NCI-H2081 (cell line): ENCODE results near the gene RCOR1.
A peak's percentile ranks its signal among the peaks of the same experiment; 100 is the strongest.
"Not testable (repeated sequence)": the region's sequence is repeated elsewhere in the genome, so short reads cannot be mapped to it uniquely, and the experiment has no call there.

Experiments used
- DNase-seq, 2 experiments: peaks; one replicate each; lab custom pipeline; 2025; lab: John Stamatoyannopoulos, UW

The RCOR1 gene

GRCh38 chr14:102629808-102630350, 37.4 kb downstream of the RCOR1 start:
- no peak for DNase-seq

DNA sequence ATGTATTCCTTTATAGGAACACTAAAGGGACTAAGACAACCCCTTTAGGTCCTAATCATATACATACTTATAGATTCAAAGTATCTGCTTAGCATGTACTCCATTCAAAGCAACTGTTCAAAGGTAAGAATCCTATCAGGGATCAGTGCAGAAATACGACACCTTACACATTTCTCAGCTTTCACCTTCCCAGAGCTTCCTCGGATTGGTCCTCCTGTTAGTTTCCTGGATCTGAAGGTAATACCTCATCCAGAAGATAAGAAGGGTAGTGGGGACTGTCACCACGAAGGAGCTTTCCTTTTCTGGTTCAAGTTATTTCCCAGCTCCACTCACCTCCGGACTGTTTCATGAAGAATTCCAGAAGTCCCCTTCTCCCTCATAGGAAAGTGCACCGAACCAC, 38.0 kb downstream of the RCOR1 start:
- DNase-seq, result no peak

GRCh38 chr14:102630881-102631280, 38.4 kb downstream of the RCOR1 start:
- no peak for DNase-seq

- DNase-seq, result no peak
Measured at GRCh38 chr14:102633906-102634595, 41.6 kb downstream of the RCOR1 start.

GRCh38 chr14:102639611-102640010, 47.2 kb downstream of the RCOR1 start:
- DNase-seq, result not testable (repeated sequence)

DNA sequence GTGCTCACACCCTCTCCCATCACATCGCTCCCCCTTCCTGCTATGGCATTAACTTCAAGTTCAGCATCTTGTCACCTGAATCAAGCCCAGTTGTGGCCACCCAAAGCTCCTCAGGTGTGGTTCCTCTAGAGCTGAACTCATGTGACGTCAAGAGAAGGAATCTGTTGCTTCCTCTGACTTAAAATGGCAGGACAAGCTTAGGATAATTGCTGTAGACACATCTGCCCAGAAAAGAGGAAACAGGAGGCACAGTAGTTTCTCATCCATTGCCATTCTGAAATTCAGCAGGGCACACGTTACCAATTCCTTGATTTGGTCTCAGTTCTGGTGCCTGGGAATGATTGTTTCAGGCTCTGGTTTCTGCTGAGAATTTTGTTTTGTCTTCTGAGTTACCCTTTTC, 52.1 kb downstream of the RCOR1 start:
- no peak for DNase-seq

DNA sequence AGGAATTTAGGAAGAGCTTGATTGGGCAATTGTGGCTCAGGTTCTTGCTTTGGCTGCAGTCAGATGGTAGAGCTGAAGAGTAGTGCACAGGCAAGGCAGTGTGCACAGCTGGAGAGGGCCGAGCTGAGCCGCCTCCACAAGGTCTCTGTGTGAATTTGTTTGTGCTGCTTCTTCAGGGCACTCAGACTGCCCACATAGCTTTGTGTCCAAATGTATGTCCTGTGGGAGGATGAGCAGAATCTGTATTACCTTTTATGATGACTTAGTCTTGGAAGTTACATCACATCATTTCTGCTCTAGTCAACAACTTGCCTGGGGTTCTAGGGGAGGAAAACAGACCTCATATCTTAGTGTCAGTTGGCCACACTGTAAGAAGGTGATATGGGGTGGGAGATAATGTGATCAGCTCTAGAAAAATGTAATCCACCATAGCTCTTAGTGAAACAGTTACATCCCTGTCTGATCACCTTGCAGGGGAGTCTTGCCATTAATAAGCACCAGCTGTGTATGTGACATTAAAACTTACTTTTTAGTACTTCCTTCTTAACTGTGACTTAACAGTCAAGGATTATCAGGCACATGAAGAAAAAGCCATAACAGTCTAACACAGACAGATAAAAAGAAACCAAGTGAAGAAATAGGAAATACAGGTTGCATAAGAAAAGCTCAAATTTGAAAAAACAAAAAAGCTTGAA, 53.4 kb downstream of the RCOR1 start:
- no peak for DNase-seq

DNA sequence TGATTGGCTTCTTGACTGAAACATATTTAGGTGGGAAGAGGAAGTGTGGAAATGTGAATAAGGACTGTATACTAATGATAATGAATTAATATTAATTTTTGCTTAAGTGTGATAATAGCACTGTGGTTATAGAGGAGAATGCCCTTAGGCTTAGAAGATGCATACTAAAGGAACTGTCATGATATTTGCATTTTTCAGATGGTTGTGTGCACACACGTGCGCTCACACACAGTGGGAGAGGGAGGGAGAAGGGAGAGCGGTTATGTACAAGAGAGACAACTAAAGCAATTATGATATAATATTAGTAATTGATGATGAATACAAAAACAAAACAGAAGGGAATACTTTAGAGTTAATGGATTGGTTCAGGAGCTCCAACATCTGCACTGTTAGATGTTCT, 54.2 kb downstream of the RCOR1 start:
- no peak for DNase-seq

- no peak for DNase-seq
Measured at GRCh38 chr14:102652194-102652593, 59.7 kb downstream of the RCOR1 start.

DNA sequence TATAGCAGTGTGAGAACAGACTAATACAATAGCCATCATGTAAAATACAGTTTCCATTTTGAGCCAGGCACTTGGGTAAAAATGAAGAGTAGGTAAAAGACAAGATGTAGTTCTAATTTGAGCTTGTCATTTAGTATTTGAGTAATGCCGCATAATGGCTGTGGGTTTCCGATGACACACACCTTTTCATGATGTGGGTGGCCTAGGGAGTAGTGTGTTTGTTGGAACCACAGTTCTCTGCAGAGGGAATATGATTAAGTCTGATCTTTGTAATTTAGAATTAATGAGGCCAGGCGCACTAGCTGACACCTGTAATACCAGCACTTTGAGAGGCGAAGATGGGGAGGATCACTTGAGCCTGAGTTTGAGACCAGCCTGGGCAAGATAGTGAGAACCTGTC, 61.8 kb downstream of the RCOR1 start:
- DNase-seq, result no peak

DNA sequence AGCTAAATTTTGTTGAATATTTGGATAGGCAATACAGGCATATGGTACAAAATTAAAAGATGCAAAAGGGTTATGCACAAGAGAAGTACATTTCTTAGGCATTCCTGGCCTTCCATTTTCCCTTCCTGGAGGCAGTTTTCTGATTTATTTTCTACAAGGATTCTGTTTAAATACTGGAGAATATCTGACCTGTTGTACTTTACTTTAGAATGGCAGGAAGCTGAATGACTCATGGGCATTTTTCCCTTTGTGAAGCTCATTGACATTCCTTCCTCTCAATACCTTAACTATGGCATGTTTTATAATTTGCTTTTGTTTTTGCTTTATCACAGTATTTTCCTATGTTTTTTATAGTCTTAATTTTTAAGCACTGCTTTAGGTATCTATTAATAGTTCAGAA, 62.7 kb downstream of the RCOR1 start:
- no peak for DNase-seq

DNA sequence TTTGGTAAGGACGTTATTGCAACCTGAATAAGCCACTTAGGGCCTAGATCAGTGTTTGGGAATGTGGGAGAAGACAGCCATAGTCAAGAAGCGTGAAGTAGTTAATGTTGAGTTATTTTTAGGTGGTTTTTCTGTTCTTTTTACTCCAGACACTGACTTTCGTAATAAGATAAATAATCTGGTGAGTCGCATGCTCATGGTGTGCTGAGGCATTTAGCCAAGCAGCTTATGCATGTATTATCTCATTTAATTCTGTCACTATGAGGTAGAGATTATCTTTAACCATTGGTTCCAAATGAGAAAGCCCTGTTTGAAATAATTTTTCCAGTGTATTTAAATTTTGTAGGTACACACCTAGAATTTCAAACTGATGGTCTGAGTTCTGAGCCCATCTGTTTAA, 67.3 kb downstream of the RCOR1 start:
- DNase-seq, result no peak

GRCh38 chr14:102661614-102662013, 69.2 kb downstream of the RCOR1 start:
- DNase-seq, result no peak

GRCh38 chr14:102662636-102663430, 70.4 kb downstream of the RCOR1 start:
- DNase-seq, result no peak

- no peak for DNase-seq
Measured at GRCh38 chr14:102663440-102663839, 71.0 kb downstream of the RCOR1 start.

DNA sequence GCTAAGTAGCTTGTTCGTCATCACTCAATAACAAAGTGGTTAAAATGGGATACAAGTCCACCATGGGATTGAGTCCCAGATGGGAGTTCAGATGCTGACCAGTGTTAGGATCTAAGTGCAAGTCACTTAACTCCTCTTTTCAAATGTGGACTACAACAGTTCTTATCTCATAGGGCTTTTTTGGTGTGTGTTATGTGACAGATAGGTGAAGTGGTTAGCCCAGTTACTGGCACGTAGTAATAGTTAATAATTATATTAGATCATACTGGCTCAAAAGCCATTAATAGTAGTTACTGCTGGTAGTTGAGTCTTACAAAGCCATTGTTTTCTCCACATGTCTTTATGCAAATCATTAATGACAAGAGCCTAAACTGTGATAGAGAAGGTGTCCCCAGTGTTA, 73.2 kb downstream of the RCOR1 start:
- DNase-seq, result no peak

GRCh38 chr14:102666635-102667034, 74.2 kb downstream of the RCOR1 start:
- DNase-seq, result no peak

DNA sequence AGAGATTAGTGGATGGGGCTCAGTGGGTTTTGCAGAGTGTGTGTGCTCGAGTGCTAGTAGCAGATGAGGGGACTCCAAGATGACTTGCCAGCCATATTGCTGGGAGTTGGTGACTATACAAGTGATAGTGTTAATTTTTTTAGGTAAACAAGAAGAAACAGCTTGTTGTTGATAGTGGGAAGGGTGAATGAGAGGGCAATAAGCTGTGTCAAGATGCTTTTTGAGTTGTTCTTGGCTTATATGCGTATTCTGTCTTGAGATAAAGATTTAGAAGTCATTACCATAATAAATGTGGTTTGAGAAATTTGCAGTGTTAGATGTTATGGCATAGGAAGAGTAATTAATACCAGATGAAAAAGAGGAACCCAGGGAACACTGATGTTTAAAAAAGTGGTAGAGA, 75.3 kb downstream of the RCOR1 start:
- DNase-seq, result no peak

- DNase-seq, result peak; percentile 19 to 64
Measured at GRCh38 chr14:102668291-102668873, 75.9 kb downstream of the RCOR1 start.

DNA sequence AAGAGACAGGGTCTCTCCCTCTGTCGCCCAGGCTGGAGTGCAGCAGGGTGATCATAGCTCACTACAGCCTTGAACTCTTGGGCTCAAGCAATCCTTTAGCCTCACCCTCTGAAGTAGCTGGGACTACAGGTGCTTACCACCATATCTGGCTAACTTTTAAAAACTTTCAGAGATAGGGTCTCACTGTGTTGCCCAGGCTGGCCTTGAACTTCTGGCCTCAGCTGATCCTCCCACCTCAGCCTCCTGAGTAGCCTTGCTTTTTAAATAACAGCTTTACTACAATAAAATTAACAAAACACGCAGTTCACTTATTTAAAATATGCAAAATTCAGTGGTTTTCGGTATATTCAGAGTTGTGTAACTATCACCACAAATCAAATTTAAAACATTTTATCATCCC, 79.0 kb downstream of the RCOR1 start:
- no peak for DNase-seq

GRCh38 chr14:102672410-102672960, 80.0 kb downstream of the RCOR1 start:
- no peak for DNase-seq

DNA sequence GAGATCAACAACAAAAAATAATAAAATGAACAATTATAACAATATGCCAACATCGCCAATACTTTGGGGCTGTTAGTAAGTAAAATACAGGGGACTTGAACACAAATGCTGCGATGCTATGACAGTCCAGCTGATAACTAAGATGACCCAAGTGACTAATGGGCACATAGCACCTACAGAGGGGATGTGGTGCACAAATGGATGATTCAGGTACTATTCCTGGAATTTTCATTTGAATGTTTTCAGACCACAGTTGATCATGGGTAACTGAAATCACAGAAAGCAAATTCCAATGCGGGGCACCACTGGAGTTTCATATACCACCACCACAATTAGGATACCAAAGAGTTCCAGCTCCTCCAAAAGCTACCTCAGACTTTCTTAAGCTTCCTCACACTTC, 82.9 kb downstream of the RCOR1 start:
- DNase-seq, result no peak
